GM23338 (cell line): Measurements from ENCODE around the gene BCL11B. TPM values are rescaled to one million over a fixed set of nuclear protein-coding genes. Genes with fewer than 3 reads are reported as not detected.

Experiments used
- ATAC-seq: fragments of 200-7000 bp; cut with Tn5 transposase; 3 replicates; pipeline ENCODE4 v1.9.1; 2020
- DNase-seq: peaks from one replicate; pipeline ENCODE4 v3.0.0-alpha.2; 2015; ENCODE audit warnings: low spot score
- H2AFZ ChIP-seq: fragments of 200-600 bp; sonication (generic); 2 replicates; pipeline ENCODE4 v1.8.0; 2016; ENCODE audit warnings: antibody characterized with exemption, mild to moderate bottlenecking, moderate library complexity
- H3F3A ChIP-seq: fragments of 200-600 bp; sonication (generic); replicated peaks from 2 replicates; pipeline ENCODE4 v1.8.0; 2017; ENCODE audit warnings: antibody characterized with exemption, mixed run types, low read depth
- H3K27ac ChIP-seq: fragments of 200-600 bp; sonication (generic); 2 replicates; pipeline ENCODE4 v1.6.1; 2016; ENCODE audit warnings: low read depth
- H3K27me3 ChIP-seq: fragments of 200-600 bp; sonication (generic); 2 replicates; pipeline ENCODE4 v1.8.0; 2016; ENCODE audit warnings: mild to moderate bottlenecking, mixed run types, moderate library complexity; ENCODE audit not compliant: insufficient read depth
- H3K36me3 ChIP-seq: fragments of 200-600 bp; sonication (generic); 2 replicates; pipeline ENCODE4 v1.8.0; 2016; ENCODE audit warnings: mild to moderate bottlenecking; ENCODE audit not compliant: insufficient read depth
- H3K4me1 ChIP-seq: fragments of 200-600 bp; sonication (generic); 2 replicates; pipeline ENCODE4 v1.8.0; 2016; ENCODE audit warnings: mild to moderate bottlenecking, moderate library complexity; ENCODE audit not compliant: insufficient read depth
- H3K4me2 ChIP-seq: fragments of 200-600 bp; sonication (generic); 2 replicates; pipeline ENCODE4 v1.7.1; 2017; ENCODE audit warnings: mixed run types
- H3K4me3 ChIP-seq: fragments of 200-600 bp; sonication (generic); 2 replicates; pipeline ENCODE4 v1.6.1; 2016; ENCODE audit warnings: mixed run types
- H3K79me2 ChIP-seq: fragments of 200-600 bp; sonication (generic); replicated peaks from 2 replicates; pipeline ENCODE4 v1.8.0; 2017; ENCODE audit warnings: mild to moderate bottlenecking; ENCODE audit not compliant: insufficient read depth
- H3K9me2 ChIP-seq: fragments of 200-600 bp; sonication (generic); 2 replicates; pipeline ENCODE4 v1.8.0; 2017; ENCODE audit not compliant: insufficient read depth
- H4K20me1 ChIP-seq: fragments of 200-600 bp; sonication (generic); replicated peaks from 2 replicates; pipeline ENCODE4 v1.8.0; 2017; ENCODE audit warnings: mild to moderate bottlenecking; ENCODE audit not compliant: insufficient read depth
- H3K27ac Mint-ChIP-seq: 2 replicates; pipeline ENCODE4 v1.8.0; 2020; ENCODE audit warnings: inconsistent platforms, mild to moderate bottlenecking, moderate library complexity, mixed read lengths
- H3K27me3 Mint-ChIP-seq: 3 replicates; pipeline ENCODE4 v1.8.0; 2022; ENCODE audit warnings: low read depth, mild to moderate bottlenecking, moderate library complexity, mixed read lengths, inconsistent platforms; ENCODE audit not compliant: insufficient read depth, poor library complexity
- H3K36me3 Mint-ChIP-seq: 3 replicates; pipeline ENCODE4 v1.8.0; 2021; ENCODE audit warnings: low read depth, mild to moderate bottlenecking, inconsistent platforms, moderate library complexity, mixed read lengths
- H3K4me1 Mint-ChIP-seq: 3 replicates; pipeline ENCODE4 v1.8.0; 2020; ENCODE audit warnings: mild to moderate bottlenecking, inconsistent platforms, mixed read lengths
- H3K4me3 Mint-ChIP-seq: 3 replicates; pipeline ENCODE4 v1.8.0; 2021; ENCODE audit warnings: moderate library complexity, mild to moderate bottlenecking, inconsistent platforms, mixed read lengths
- H3K9me3 Mint-ChIP-seq: 3 replicates; pipeline ENCODE4 v1.8.0; 2020; ENCODE audit warnings: moderate library complexity, mild to moderate bottlenecking, inconsistent platforms, mixed read lengths
- CREB1 ChIP-seq: fragments of 250-450 bp; sonication (Bioruptor Pico); IDR thresholded peaks from 2 replicates; pipeline ENCODE4 v1.5.0; 2020; ENCODE audit warnings: low read depth, mild to moderate bottlenecking, moderate library complexity
- CTCF ChIP-seq, 2 experiments: fragments of 200-600 bp in 1 of 2; sonication (generic) in 1 of 2; conservative IDR thresholded peaks; 2 replicates each; pipeline versions ENCODE4 v1.5.1 to v1.6.1; 2016 to 2017; ENCODE audit warnings: antibody characterized with exemption in 2 of 2, low read depth in 2 of 2, mild to moderate bottlenecking in 2 of 2, moderate library complexity in 1 of 2
- EZH2 ChIP-seq: fragments of 200-600 bp; sonication (generic); IDR thresholded peaks from one replicate; pipeline ENCODE4 v1.8.0; 2017; ENCODE audit warnings: antibody characterized with exemption, mild to moderate bottlenecking, low read depth; ENCODE audit not compliant: unreplicated experiment
- EZH2phosphoT487 ChIP-seq: fragments of 200-600 bp; sonication (generic); IDR thresholded peaks from one replicate; pipeline ENCODE4 v1.8.1; 2018; ENCODE audit warnings: antibody characterized with exemption; ENCODE audit not compliant: unreplicated experiment
- JUNB ChIP-seq: IDR thresholded peaks from one replicate; pipeline ENCODE4 v1.6.1; 2016; ENCODE audit warnings: antibody characterized with exemption; ENCODE audit not compliant: unreplicated experiment
- REST ChIP-seq: IDR thresholded peaks from one replicate; pipeline ENCODE4 v1.6.1; 2018; ENCODE audit warnings: antibody characterized with exemption; ENCODE audit not compliant: unreplicated experiment
- STAT1 ChIP-seq: IDR thresholded peaks from one replicate; pipeline ENCODE4 v1.6.1; 2016; ENCODE audit warnings: antibody characterized with exemption; ENCODE audit not compliant: unreplicated experiment
- ZNF114 ChIP-seq: fragments of 250-450 bp; sonication (Bioruptor Pico); IDR thresholded peaks from 2 replicates; pipeline ENCODE4 v1.5.0; 2020; ENCODE audit warnings: mild to moderate bottlenecking, moderate library complexity
- ZNF462 ChIP-seq: fragments of 250-450 bp; sonication (Bioruptor Pico); IDR thresholded peaks from 2 replicates; pipeline ENCODE4 v1.5.0; 2020; ENCODE audit warnings: mild to moderate bottlenecking, moderate library complexity
- polyA plus RNA-seq: library from polyadenylated mRNA; unstranded; fragments of >200 nt; fragmentation: Nextera tagmentation; extraction: Ambion mirVana; gene quantifications from 2 replicates; pipeline ENCODE4 v1.2.1, GENCODE V29; 2016
- total RNA-seq: library from RNA; depleted of rRNA; stranded (reverse); fragments of >200 nt; shearing (Covaris generic); gene quantifications from 2 replicates; pipeline ENCODE4 v1.2.3, GENCODE V29; 2014

BCL11B gene
- total and polyA plus RNA-seq, 2 experiments from 2014 or later = 2.4 to 6.7 TPM

GRCh38 chr14:99320105-99320572 lies 48.1 kb upstream of the BCL11B start:
- H3K4me1 Mint-ChIP-seq = peaks cover 16% of the 10 kb centered on the region
- no peak overlapping the region for H3K27ac Mint-ChIP-seq
- H3K79me2 ChIP-seq = no peaks in the 10 kb centered on the region
- H4K20me1 ChIP-seq = no peaks in the 10 kb centered on the region
- no peak overlapping the region for H2AFZ ChIP-seq
- H3F3A ChIP-seq = no peaks in the 10 kb centered on the region
- no peaks in the 10 kb centered on the region for H3K36me3 ChIP-seq
- no peak overlapping the region for H3K27ac ChIP-seq
- DNase-seq (peak; percentile 84), ATAC-seq (peak; percentile 91)
- no peaks in the 10 kb centered on the region for H3K4me1 ChIP-seq
- no peaks in the 10 kb centered on the region for H3K36me3 Mint-ChIP-seq
- no peak overlapping the region for H3K4me3 ChIP-seq
- H3K4me3 Mint-ChIP-seq = no peak overlapping the region
- no peak overlapping the region; the same call in 1 of the 2 replicates for H3K4me2 ChIP-seq
- H3K27me3 ChIP-seq = no peaks in the 10 kb centered on the region
- peak; percentile 92 to 95 for TF ChIP-seq CTCF (conservative IDR thresholded peaks at IDR 0.05; ENCODE audit: low read depth in 2 of 2)
- no peak for TF ChIP-seq EZH2phosphoT487
- no peaks in the 10 kb centered on the region for H3K9me2 ChIP-seq
- no peaks in the 10 kb centered on the region for H3K9me3 Mint-ChIP-seq
- H3K27me3 Mint-ChIP-seq = peaks cover 2% of the 10 kb centered on the region

- no peak overlapping the region for H3K27ac Mint-ChIP-seq
- Histone ChIP-seq H3K9me2 (no peaks in the 10 kb centered on the region), H3K79me2 (no peaks in the 10 kb centered on the region), H2AFZ (no peak overlapping the region), H4K20me1 (no peaks in the 10 kb centered on the region), H3K36me3 (no peaks in the 10 kb centered on the region), H3K27ac (no peak overlapping the region), H3K4me1 (no peaks in the 10 kb centered on the region), H3K4me2 (no peak overlapping the region), H3K4me3 (no peak overlapping the region), H3K27me3 (no peaks in the 10 kb centered on the region), H3F3A (no peaks in the 10 kb centered on the region)
- H3K4me3 Mint-ChIP-seq = no peak overlapping the region; the same call in 2 of the 3 replicates
- DNase-seq = no peak
- H3K9me3 Mint-ChIP-seq = no peaks in the 10 kb centered on the region
- H3K36me3 Mint-ChIP-seq = no peaks in the 10 kb centered on the region
- H3K4me1 Mint-ChIP-seq = peaks cover 24% of the 10 kb centered on the region
- no peak; the same call in 2 of the 3 replicates for ATAC-seq
- H3K27me3 Mint-ChIP-seq = peaks cover 2% of the 10 kb centered on the region
- TF ChIP-seq STAT1 (no peak), ZNF462 (CRISPR knock-in tag) (no peak), REST (no peak), EZH2 (no peak), JUNB (no peak), EZH2phosphoT487 (no peak), ZNF114 (CRISPR knock-in tag) (no peak), CREB1 (CRISPR knock-in tag) (no peak)
These were observed 46.9 kb upstream of the BCL11B start for GRCh38 chr14:99318959-99319295.
